ENCODE results near the gene GPRC5D. TPM values are rescaled to one million over a fixed set of nuclear protein-coding genes. Genes with fewer than 3 reads are reported as not detected.

Gene GPRC5D
- total and polyA plus RNA-seq, 2 donors (not counting 1 experiment from before 2014, with no cell fraction given): 0.35 TPM; not detected in 1

- Histone ChIP-seq H4K20me1 (ENCODE audit: control insufficient read depth, extremely low read depth, insufficient read depth, low read length) (no peaks in the 10 kb centered on the region), H3K27ac (ENCODE audit: insufficient read depth, low read length) (no peak overlapping the region), H3K4me2 (ENCODE audit: extremely low read depth, insufficient read depth, low read length) (no peak overlapping the region), H3K36me3 (ENCODE audit: control insufficient read depth, insufficient read depth, low read length) (peaks cover 4% of the 10 kb centered on the region), H3K4me3 (replicated peaks in 1 of 4; ENCODE audit: control extremely low read depth in 1 of 4, insufficient read depth in 1 of 4, low read depth in 3 of 4, low read length in 4 of 4) (no peak overlapping the region), H3K27me3 (ENCODE audit: control insufficient read depth, insufficient read depth, low read length) (no peaks in the 10 kb centered on the region), H3K9ac (ENCODE audit: insufficient read depth, low read length) (no peak overlapping the region), H2AFZ (ENCODE audit: low read length) (no peak overlapping the region), H3K79me2 (ENCODE audit: control insufficient read depth, insufficient read depth, low read length) (no peaks in the 10 kb centered on the region), H3K9me3 (ENCODE audit: control insufficient read depth, insufficient read depth, low read depth, low read length) (no peaks in the 10 kb centered on the region), H3K4me1 (ENCODE audit: control insufficient read depth, extremely low read depth, insufficient read depth, low read length) (peaks cover 15% of the 10 kb centered on the region)
- TF ChIP-seq EZH2 (IDR thresholded peaks at IDR 0.05; ENCODE audit: low read length, missing control alignments): no peak
- TF ChIP-seq CTCF (conservative IDR thresholded peaks at IDR 0.05 in 1 of 2, IDR thresholded peaks at IDR 0.05 in 1 of 2; ENCODE audit: low read depth in 1 of 2, low read length in 2 of 2): no peak
- DNase-seq (ENCODE audit: low read depth in 2 of 2): no peak
Measured at GRCh38 chr12:12917517-12917916, 34.5 kb downstream of the GPRC5D start.

GRCh38 chr12:12916135-12916944 lies 35.6 kb downstream of the GPRC5D start:
- no peak overlapping the region for H3K9ac ChIP-seq (ENCODE audit: insufficient read depth, low read length)
- H2AFZ ChIP-seq (ENCODE audit: low read length): peak overlapping the region; percentile 37
- no peaks in the 10 kb centered on the region for H4K20me1 ChIP-seq (ENCODE audit: control insufficient read depth, extremely low read depth, insufficient read depth, low read length)
- H3K79me2 ChIP-seq (ENCODE audit: control insufficient read depth, insufficient read depth, low read length): no peaks in the 10 kb centered on the region
- H3K4me3 ChIP-seq (replicated peaks in 1 of 4; ENCODE audit: control extremely low read depth in 1 of 4, insufficient read depth in 1 of 4, low read depth in 3 of 4, low read length in 4 of 4): peak overlapping the region in 1 of 4 experiments; percentile 4
- H3K4me1 ChIP-seq (ENCODE audit: control insufficient read depth, extremely low read depth, insufficient read depth, low read length): peaks cover 15% of the 10 kb centered on the region
- H3K27ac ChIP-seq (ENCODE audit: insufficient read depth, low read length): peak overlapping the region; percentile 23
- H3K4me2 ChIP-seq (ENCODE audit: extremely low read depth, insufficient read depth, low read length): peak overlapping the region; percentile 13
- H3K36me3 ChIP-seq (ENCODE audit: control insufficient read depth, insufficient read depth, low read length): peaks cover 8% of the 10 kb centered on the region
- H3K9me3 ChIP-seq (ENCODE audit: control insufficient read depth, insufficient read depth, low read depth, low read length): no peaks in the 10 kb centered on the region
- DNase-seq (ENCODE audit: low read depth in 2 of 2): peak; percentile 62 to 84
- no peak for TF ChIP-seq EZH2 (IDR thresholded peaks at IDR 0.05; ENCODE audit: low read length, missing control alignments)
- peak; percentile 97 to 99 for TF ChIP-seq CTCF (conservative IDR thresholded peaks at IDR 0.05 in 1 of 2, IDR thresholded peaks at IDR 0.05 in 1 of 2; ENCODE audit: low read depth in 1 of 2, low read length in 2 of 2)
- no peaks in the 10 kb centered on the region for H3K27me3 ChIP-seq (ENCODE audit: control insufficient read depth, insufficient read depth, low read length)

GRCh38 chr12:12915656-12916055 lies 36.3 kb downstream of the GPRC5D start:
- Histone ChIP-seq H2AFZ (ENCODE audit: low read length) (no peak overlapping the region), H3K27me3 (ENCODE audit: control insufficient read depth, insufficient read depth, low read length) (no peaks in the 10 kb centered on the region), H3K4me2 (ENCODE audit: extremely low read depth, insufficient read depth, low read length) (no peak overlapping the region)

More at GRCh38 chr12:12915656-12916055, 36.3 kb downstream of the GPRC5D start:
- DNase-seq (ENCODE audit: low read depth in 2 of 2): no peak
- Histone ChIP-seq H3K4me1 (ENCODE audit: control insufficient read depth, extremely low read depth, insufficient read depth, low read length) (peaks cover 15% of the 10 kb centered on the region), H3K9me3 (ENCODE audit: control insufficient read depth, insufficient read depth, low read depth, low read length) (no peaks in the 10 kb centered on the region), H4K20me1 (ENCODE audit: control insufficient read depth, extremely low read depth, insufficient read depth, low read length) (no peaks in the 10 kb centered on the region), H3K4me3 (replicated peaks in 1 of 4; ENCODE audit: control extremely low read depth in 1 of 4, insufficient read depth in 1 of 4, low read depth in 3 of 4, low read length in 4 of 4) (no peak overlapping the region), H3K9ac (ENCODE audit: insufficient read depth, low read length) (no peak overlapping the region), H3K79me2 (ENCODE audit: control insufficient read depth, insufficient read depth, low read length) (no peaks in the 10 kb centered on the region), H3K27ac (ENCODE audit: insufficient read depth, low read length) (no peak overlapping the region), H3K36me3 (ENCODE audit: control insufficient read depth, insufficient read depth, low read length) (peaks cover 8% of the 10 kb centered on the region)
- TF ChIP-seq EZH2 (IDR thresholded peaks at IDR 0.05; ENCODE audit: low read length, missing control alignments) (no peak), CTCF (conservative IDR thresholded peaks at IDR 0.05 in 1 of 2, IDR thresholded peaks at IDR 0.05 in 1 of 2; ENCODE audit: low read depth in 1 of 2, low read length in 2 of 2) (no peak)

All from fibroblast of lung (primary cell).